Activated CD4-positive, alpha-beta T cell treated with anti-CD3 and anti-CD28 coated beads, Interleukin-2, amount 50 U/mL, for 24 hours (primary cell): ENCODE results near the gene HIVEP3.

Experiments
- DNase-seq, 2 donors: peaks; one replicate each; pipeline ENCODE4 v3.0.0-alpha.2; 2020; ENCODE audit warnings: low read depth in 1 of 2, low spot score in 1 of 2

Gene HIVEP3

GRCh38 chr1:41510531-41511238, 408.0 kb downstream of the HIVEP3 start:
- DNase-seq: no peak

- DNase-seq: no peak
Measured at GRCh38 chr1:41509270-41509671, 409.5 kb downstream of the HIVEP3 start.

- DNase-seq: no peak
Measured at GRCh38 chr1:41508290-41508689, 410.4 kb downstream of the HIVEP3 start.

GRCh38 chr1:41507836-41508235, 410.9 kb downstream of the HIVEP3 start:
- no peak for DNase-seq

- DNase-seq: no peak
Measured at GRCh38 chr1:41507110-41507720, 411.5 kb downstream of the HIVEP3 start.

- no peak for DNase-seq
Measured at GRCh38 chr1:41504114-41505035, 414.3 kb downstream of the HIVEP3 start.

- no peak for DNase-seq
Measured at GRCh38 chr1:41503538-41504113, 415.1 kb downstream of the HIVEP3 start.

- DNase-seq: no peak
Measured at GRCh38 chr1:41502912-41503311, 415.8 kb downstream of the HIVEP3 start.

GRCh38 chr1:41501581-41501980, 417.1 kb downstream of the HIVEP3 start:
- no peak for DNase-seq

GRCh38 chr1:41500781-41501518, 417.8 kb downstream of the HIVEP3 start:
- DNase-seq: no peak

GRCh38 chr1:41500378-41500777, 418.3 kb downstream of the HIVEP3 start:
- DNase-seq: no peak

- no peak for DNase-seq
Measured at GRCh38 chr1:41499591-41499990, 419.1 kb downstream of the HIVEP3 start.

GRCh38 chr1:41498804-41499203, 419.9 kb downstream of the HIVEP3 start:
- no peak for DNase-seq

- DNase-seq: no peak
Measured at GRCh38 chr1:41498391-41498790, 420.3 kb downstream of the HIVEP3 start.

GRCh38 chr1:41497461-41498030, 421.2 kb downstream of the HIVEP3 start:
- DNase-seq: no peak

GRCh38 chr1:41497056-41497440, 421.7 kb downstream of the HIVEP3 start:
- no peak for DNase-seq

GRCh38 chr1:41496080-41497055, 422.4 kb downstream of the HIVEP3 start:
- no peak for DNase-seq

- DNase-seq: no peak
Measured at GRCh38 chr1:41495210-41495948, 423.3 kb downstream of the HIVEP3 start.
